ENCODE measurements around the gene SLC16A5. TPM values are rescaled to one million over a fixed set of nuclear protein-coding genes. Genes with fewer than 3 reads are reported as not detected.
A peak's percentile ranks its signal among the peaks of the same experiment; 100 is the strongest.

SLC16A5 gene
- total and polyA plus RNA-seq, 10 of the 15 experiments (the other 5 are each of a cell fraction or from before 2014, with no cell fraction given) = 0.03 to 3.1 (median 0.96) TPM

GRCh38 chr17:75111777-75112335, 24.1 kb downstream of the SLC16A5 start:
- peaks cover 0 to 10% of the 10 kb centered on the region in 2 experiments; a peak in 1 of 4 replicates for H3K36me3 ChIP-seq (ENCODE audit: control insufficient read depth in 2 of 2, insufficient read depth in 2 of 2, low read length in 1 of 2)
- H3K27me3 ChIP-seq (replicated peaks in 1 of 2; ENCODE audit: control insufficient read depth in 2 of 2, insufficient read depth in 2 of 2, low read length in 1 of 2) = no peaks in the 10 kb centered on the region; a peak in 1 of 4 replicates
- CTCF ChIA-PET = interaction anchor here (0.9 to 9.3 kb wide), 13 partner anchors 21 to 300 kb away, joined by 3 to 293 read pairs (median 7); partner anchors contain the start of genes MRPL58, NT5C and NUP85
- H3K79me2 ChIP-seq (ENCODE audit: control insufficient read depth, insufficient read depth, low read length) = peaks cover 15% of the 10 kb centered on the region
- H3K9ac ChIP-seq (ENCODE audit: control insufficient read depth, insufficient read depth, low read length) = no peak overlapping the region
- WGBS (ENCODE audit: insufficient coverage, insufficient replicate concordance, low lambda C conversion rate, missing lambda C conversion rate) = 90% methylated on average over 7 of the region's 7 CpGs
- BruUV-seq (replicated peaks) = TSS peak; percentile 73
- POLR2A ChIA-PET = interaction anchor here (0.5 to 3.5 kb wide), 6 partner anchors 19 to 297 kb away, joined by 3 to 11 read pairs (median 4); partner anchors contain the start of gene NT5C
- peaks cover 38% of the 10 kb centered on the region for H3K4me1 ChIP-seq (ENCODE audit: control insufficient read depth, insufficient read depth, low read length)
- ATAC-seq (no peak), FAIRE-seq (no peak), DNase-seq (ENCODE audit: low read depth, low spot score) (no peak)
- H3K4me2 ChIP-seq (ENCODE audit: control insufficient read depth, insufficient read depth) = peak overlapping the region; percentile 97
- RAD21 ChIA-PET (ENCODE audit: unreplicated experiment) = interaction anchor here (0.6 to 5.5 kb wide), 5 partner anchors 19 to 428 kb away, joined by 3 to 131 read pairs (median 10); partner anchors contain the start of genes NT5C and NUP85
- intact Hi-C loops (cut with micrococcal nuclease; ENCODE audit: unreplicated experiment) = loop anchor here (5.0 kb wide), 2 partner anchors 150 to 300 kb away; no protein-coding TSS in a partner anchor
- H3K9me3 ChIP-seq (replicated peaks; ENCODE audit: control insufficient read depth, insufficient read depth, low read length) = no peaks in the 10 kb centered on the region
- peak overlapping the region; percentile 97; the same call in 1 of the 2 replicates for H3K4me3 ChIP-seq
- no peak overlapping the region for H2AFZ ChIP-seq (ENCODE audit: control insufficient read depth, low read depth, low read length)
- H4K20me1 ChIP-seq (ENCODE audit: control insufficient read depth, insufficient read depth) = no peaks in the 10 kb centered on the region
- SMC1A ChIA-PET (ENCODE audit: uncharacterized antibody, unreplicated experiment) = interaction anchor here (0.9 to 8.1 kb wide), 9 partner anchors 20 to 94 kb away, joined by 3 to 134 read pairs (median 6); partner anchors contain the start of genes NT5C and NUP85
- in situ Hi-C loops (cut with MboI) = loop anchor here (5.0 kb wide), 1 partner anchor 90 kb away; no protein-coding TSS in a partner anchor
- H3K27ac ChIP-seq (ENCODE audit: control insufficient read depth, insufficient read depth) = no peak overlapping the region
- TF ChIP-seq RELA (IDR thresholded peaks at IDR 0.05; ENCODE audit: borderline replicate concordance, partially characterized antibody) (no peak), MLLT1 (IDR thresholded peaks at IDR 0.05) (peak; percentile 42; the same call in 1 of the 2 replicates), SUPT20H (IDR thresholded peaks at IDR 0.05; ENCODE audit: borderline replicate concordance, control insufficient read depth, low read depth, low read length) (no peak)
- TF ChIP-seq, protein P1, sequence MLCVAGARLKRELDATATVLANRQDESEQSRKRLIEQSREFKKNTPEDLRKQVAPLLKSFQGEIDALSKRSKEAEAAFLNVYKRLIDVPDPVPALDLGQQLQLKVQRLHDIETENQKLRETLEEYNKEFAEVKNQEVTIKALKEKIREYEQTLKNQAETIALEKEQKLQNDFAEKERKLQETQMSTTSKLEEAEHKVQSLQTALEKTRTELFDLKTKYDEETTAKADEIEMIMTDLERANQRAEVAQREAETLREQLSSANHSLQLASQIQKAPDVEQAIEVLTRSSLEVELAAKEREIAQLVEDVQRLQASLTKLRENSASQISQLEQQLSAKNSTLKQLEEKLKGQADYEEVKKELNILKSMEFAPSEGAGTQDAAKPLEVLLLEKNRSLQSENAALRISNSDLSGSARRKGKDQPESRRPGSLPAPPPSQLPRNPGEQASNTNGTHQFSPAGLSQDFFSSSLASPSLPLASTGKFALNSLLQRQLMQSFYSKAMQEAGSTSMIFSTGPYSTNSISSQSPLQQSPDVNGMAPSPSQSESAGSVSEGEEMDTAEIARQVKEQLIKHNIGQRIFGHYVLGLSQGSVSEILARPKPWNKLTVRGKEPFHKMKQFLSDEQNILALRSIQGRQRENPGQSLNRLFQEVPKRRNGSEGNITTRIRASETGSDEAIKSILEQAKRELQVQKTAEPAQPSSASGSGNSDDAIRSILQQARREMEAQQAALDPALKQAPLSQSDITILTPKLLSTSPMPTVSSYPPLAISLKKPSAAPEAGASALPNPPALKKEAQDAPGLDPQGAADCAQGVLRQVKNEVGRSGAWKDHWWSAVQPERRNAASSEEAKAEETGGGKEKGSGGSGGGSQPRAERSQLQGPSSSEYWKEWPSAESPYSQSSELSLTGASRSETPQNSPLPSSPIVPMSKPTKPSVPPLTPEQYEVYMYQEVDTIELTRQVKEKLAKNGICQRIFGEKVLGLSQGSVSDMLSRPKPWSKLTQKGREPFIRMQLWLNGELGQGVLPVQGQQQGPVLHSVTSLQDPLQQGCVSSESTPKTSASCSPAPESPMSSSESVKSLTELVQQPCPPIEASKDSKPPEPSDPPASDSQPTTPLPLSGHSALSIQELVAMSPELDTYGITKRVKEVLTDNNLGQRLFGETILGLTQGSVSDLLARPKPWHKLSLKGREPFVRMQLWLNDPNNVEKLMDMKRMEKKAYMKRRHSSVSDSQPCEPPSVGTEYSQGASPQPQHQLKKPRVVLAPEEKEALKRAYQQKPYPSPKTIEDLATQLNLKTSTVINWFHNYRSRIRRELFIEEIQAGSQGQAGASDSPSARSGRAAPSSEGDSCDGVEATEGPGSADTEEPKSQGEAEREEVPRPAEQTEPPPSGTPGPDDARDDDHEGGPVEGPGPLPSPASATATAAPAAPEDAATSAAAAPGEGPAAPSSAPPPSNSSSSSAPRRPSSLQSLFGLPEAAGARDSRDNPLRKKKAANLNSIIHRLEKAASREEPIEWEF (IDR thresholded peaks at IDR 0.05; ENCODE audit: insufficient replicate concordance, low read depth, low read length) = no peak
